Thyroid gland (tissue), 4 donors: ENCODE results near the gene PDP2. TPM values are rescaled to one million over a fixed set of nuclear protein-coding genes. Genes with fewer than 3 reads are reported as not detected.

Source experiments
- DNase-seq, 2 donors: peaks; one replicate each; pipeline ENCODE4 v3.0.0-alpha.2; 2019
- H3K27ac ChIP-seq, 3 donors: fragments of 200-600 bp; sonication (generic); 1 replicate in 2 of 3; 2 replicates in 1 of 3; pipeline ENCODE4 v1.5.1; 2016 to 2019; ENCODE audit warnings: mild to moderate bottlenecking in 1 of 3, moderate library complexity in 1 of 3
- H3K27me3 ChIP-seq: fragments of 200-600 bp; sonication (generic); one replicate; pipeline ENCODE4 v1.5.1; 2019
- H3K36me3 ChIP-seq, 2 donors: fragments of 200-600 bp; sonication (generic); one replicate each; pipeline ENCODE4 v1.5.1; 2016 to 2019
- H3K4me1 ChIP-seq, 2 donors: fragments of 200-600 bp; sonication (generic); one replicate each; pipeline ENCODE4 v1.5.1; 2017 to 2019
- H3K4me3 ChIP-seq, 3 donors: fragments of 200-600 bp; sonication (generic); replicated peaks in 1 of 3; 1 replicate in 2 of 3; 2 replicates in 1 of 3; pipeline ENCODE4 v1.5.1; 2016; ENCODE audit warnings: mild to moderate bottlenecking in 1 of 3
- H3K9me3 ChIP-seq: fragments of 200-600 bp; sonication (generic); one replicate; pipeline ENCODE4 v1.5.1; 2017
- CTCF ChIP-seq, 6 experiments: fragments of 200-600 bp in 3 of 6; fragments of 450-650 bp in 3 of 6; sonication (generic) in 3 of 6; IDR thresholded peaks; one replicate each; pipeline ENCODE4 v1.5.1; 2016 to 2019; ENCODE audit warnings: antibody characterized with exemption in 6 of 6, mild to moderate bottlenecking in 2 of 6, inconsistent platforms in 1 of 6, moderate library complexity in 1 of 6
- POLR2A ChIP-seq, 2 donors: fragments of 450-650 bp; IDR thresholded peaks; one replicate each; pipeline ENCODE4 v1.6.1; 2017; ENCODE audit warnings: antibody characterized with exemption in 2 of 2, mild to moderate bottlenecking in 2 of 2, moderate library complexity in 1 of 2
- WGBS, 2 donors: methylation state at CpG; one replicate each; pipeline ENCODE4 v1.1.5; 2017; 5-methylcytosine and 5-hydroxymethylcytosine counted together
- intact Hi-C: fragments of 100-400 bp; cut with DNase I; formaldehyde crosslinking; loops from one replicate; pipeline ENCODE4 v1.15.1; 2023
- total RNA-seq, 4 donors: library from RNA; depleted of rRNA; stranded (reverse); fragments of >200 nt; gene quantifications; one replicate each; pipeline ENCODE4 v1.2.3, GENCODE V29; 2016

The PDP2 gene
- total RNA-seq, 4 donors from 2014 or later: 10.7 to 34.5 (median 26.9) TPM

GRCh38 chr16:66881964-66882508, 1.7 kb downstream of the PDP2 start:
- H3K9me3 ChIP-seq: no peaks in the 10 kb centered on the region
- H3K27ac ChIP-seq: peak overlapping the region; percentile 66 to 79 (median 78)
- intact Hi-C loops: no loop called here
- TF ChIP-seq CTCF (IDR thresholded peaks at IDR 0.05) (no peak), POLR2A (IDR thresholded peaks at IDR 0.05) (no peak)
- H3K4me3 ChIP-seq: no peak overlapping the region
- peaks cover 8 to 12% of the 10 kb centered on the region in 2 donors for H3K36me3 ChIP-seq
- WGBS, 2 donors: 88 to 89% methylated on average over 8 of the region's 8 CpGs
- H3K4me1 ChIP-seq: peaks cover 23 to 41% of the 10 kb centered on the region in 2 donors
- no peaks in the 10 kb centered on the region for H3K27me3 ChIP-seq
- DNase-seq: no peak

- 96 to 97% methylated on average over 3 of the region's 3 CpGs for WGBS, 2 donors
Measured at GRCh38 chr16:66882702-66883101, 2.4 kb downstream of the PDP2 start.

GRCh38 chr16:66885491-66885890, 5.2 kb downstream of the PDP2 start:
- H3K9me3 ChIP-seq: no peaks in the 10 kb centered on the region
- DNase-seq: no peak
- peaks cover 39 to 43% of the 10 kb centered on the region in 2 donors for H3K4me1 ChIP-seq
- WGBS, 2 donors: 92 to 95% methylated on average over 12 of the region's 12 CpGs
- H3K36me3 ChIP-seq: peaks cover 8 to 12% of the 10 kb centered on the region in 2 donors
- no peaks in the 10 kb centered on the region for H3K27me3 ChIP-seq
- H3K4me3 ChIP-seq: no peak overlapping the region
- intact Hi-C loops: no loop called here
- TF ChIP-seq POLR2A (IDR thresholded peaks at IDR 0.05) (no peak), CTCF (IDR thresholded peaks at IDR 0.05) (no peak)
- peak overlapping the region; percentile 3 to 68 (median 61) for H3K27ac ChIP-seq

More at GRCh38 chr16:66882702-66883101, 2.4 kb downstream of the PDP2 start:
- no peak for TF ChIP-seq POLR2A (IDR thresholded peaks at IDR 0.05)
- TF ChIP-seq CTCF (IDR thresholded peaks at IDR 0.05): no peak
- no peak for DNase-seq
- peak overlapping the region in 1 of 3 donors; percentile 79 for H3K27ac ChIP-seq
- peaks cover 8 to 12% of the 10 kb centered on the region in 2 donors for H3K36me3 ChIP-seq
- H3K27me3 ChIP-seq: no peaks in the 10 kb centered on the region
- H3K4me1 ChIP-seq: peaks cover 29 to 47% of the 10 kb centered on the region in 2 donors
- no peaks in the 10 kb centered on the region for H3K9me3 ChIP-seq
- H3K4me3 ChIP-seq: no peak overlapping the region
- intact Hi-C loops: no loop called here

GRCh38 chr16:66886321-66886720, 6.0 kb downstream of the PDP2 start:
- no peak for DNase-seq
- 36 to 39% methylated on average over 2 of the region's 2 CpGs for WGBS, 2 donors
- intact Hi-C loops: no loop called here
- peaks cover 47 to 51% of the 10 kb centered on the region in 2 donors for H3K4me1 ChIP-seq
- no peak overlapping the region for H3K4me3 ChIP-seq
- no peaks in the 10 kb centered on the region for H3K27me3 ChIP-seq
- H3K36me3 ChIP-seq: peaks cover 8 to 12% of the 10 kb centered on the region in 2 donors
- TF ChIP-seq POLR2A (IDR thresholded peaks at IDR 0.05): no peak
- TF ChIP-seq CTCF (IDR thresholded peaks at IDR 0.05): no peak
- no peaks in the 10 kb centered on the region for H3K9me3 ChIP-seq
- peak overlapping the region; percentile 35 to 68 (median 61) for H3K27ac ChIP-seq

- Histone ChIP-seq H3K4me3 (no peak overlapping the region), H3K36me3 (peaks cover 8 to 12% of the 10 kb centered on the region in 2 donors), H3K9me3 (no peaks in the 10 kb centered on the region), H3K27ac (peak overlapping the region; percentile 35 to 68 (median 61)), H3K4me1 (peaks cover 51 to 53% of the 10 kb centered on the region in 2 donors), H3K27me3 (no peaks in the 10 kb centered on the region)
- no peak for DNase-seq
- TF ChIP-seq POLR2A (IDR thresholded peaks at IDR 0.05) (no peak), CTCF (IDR thresholded peaks at IDR 0.05) (no peak)
- 78 to 79% methylated on average over 3 of the region's 3 CpGs for WGBS, 2 donors
- intact Hi-C loops: no loop called here
Measured at GRCh38 chr16:66886914-66887313, 6.6 kb downstream of the PDP2 start.
